Endothelial cell of umbilical vein (primary cell): Measurements from ENCODE around the gene WDR26. TPM values are rescaled to one million over a fixed set of nuclear protein-coding genes. Genes with fewer than 3 reads are reported as not detected.

Experiments
- BruUV-seq: library from RNA; stranded (reverse); fragments of 400-500 nt; replicated peaks from 2 replicates; lab custom pipeline; 2021; lab: Mats Ljungman, UMichigan
- CTCF ChIA-PET: fragments of 300-600, 350-600 bp; sonication (Branson Sonifier 250); formaldehyde crosslinking; loops from one replicate; lab custom pipeline; 2021; ENCODE audit warnings: antibody characterized with exemption, inconsistent platforms; lab: Charles Lee
- POLR2A ChIA-PET: fragments of 300-600, 350-600 bp; sonication (Branson Sonifier 250); formaldehyde crosslinking; loops from one replicate; lab custom pipeline; 2021; ENCODE audit warnings: antibody characterized with exemption, inconsistent platforms; lab: Charles Lee
- DNase-seq: peaks from one replicate; pipeline ENCODE4 v3.0.0-alpha.2; 2011; ENCODE audit warnings: low read depth, low spot score
- FAIRE-seq: peaks from 2 replicates; lab custom pipeline; 2011; peaks lifted over from hg19 to GRCh38; lab: Jason Lieb, UNC
- H2AFZ ChIP-seq: 2 replicates; pipeline ENCODE4 v1.6.0; 2012; ENCODE audit warnings: low read depth, low read length, control low read depth, inconsistent platforms
- H3K27ac ChIP-seq: 2 replicates; pipeline ENCODE4 v1.5.1; 2011; ENCODE audit warnings: low read depth, mild to moderate bottlenecking, control low read depth, low read length, moderate library complexity; ENCODE audit not compliant: insufficient read depth
- H3K27me3 ChIP-seq, 2 experiments: 2 replicates each; pipeline versions ENCODE4 v1.6.0 to v1.6.1; 2011; ENCODE audit warnings: low read length in 2 of 2, mixed read lengths in 1 of 2; ENCODE audit not compliant: control insufficient read depth in 2 of 2, insufficient read depth in 2 of 2
- H3K36me3 ChIP-seq, 2 experiments: 2 replicates in 1 of 2; 3 replicates in 1 of 2; pipeline ENCODE4 v1.5.1; 2011; ENCODE audit warnings: low read length in 2 of 2, mild to moderate bottlenecking in 1 of 2, moderate library complexity in 1 of 2; ENCODE audit not compliant: control insufficient read depth in 2 of 2, insufficient read depth in 2 of 2; ENCODE audit errors: extremely low read depth in 1 of 2
- H3K4me1 ChIP-seq: 3 replicates; pipeline ENCODE4 v1.5.1; 2011; ENCODE audit warnings: mild to moderate bottlenecking, low read length; ENCODE audit not compliant: control insufficient read depth, insufficient read depth; ENCODE audit errors: extremely low read depth
- H3K4me2 ChIP-seq: 2 replicates; pipeline ENCODE4 v1.6.1; 2011; ENCODE audit warnings: low read length, control low read depth, mixed read lengths; ENCODE audit not compliant: insufficient read depth
- H3K4me3 ChIP-seq, 3 experiments: fragments of 200-600 bp in 1 of 3; sonication (generic), shearing (Covaris generic) in 1 of 3; replicated peaks in 1 of 3; 2 replicates each; pipeline ENCODE4 v1.5.1; 2011 to 2016; ENCODE audit warnings: control low read depth in 3 of 3, low read length in 3 of 3, mild to moderate bottlenecking in 2 of 3, inconsistent platforms in 1 of 3, low read depth in 1 of 3, moderate library complexity in 1 of 3; ENCODE audit not compliant: insufficient read depth in 1 of 3
- H3K79me2 ChIP-seq: 2 replicates; pipeline ENCODE4 v1.6.0; 2012; ENCODE audit warnings: low read length, inconsistent platforms; ENCODE audit not compliant: control insufficient read depth, insufficient read depth
- H3K9ac ChIP-seq: replicated peaks from 2 replicates; pipeline ENCODE3; 2011; ENCODE audit warnings: low read length, control low read depth; ENCODE audit not compliant: insufficient read depth; ENCODE audit errors: extremely low read depth
- H3K9me1 ChIP-seq: replicated peaks from 3 replicates; pipeline ENCODE4 v1.6.0; 2011; ENCODE audit warnings: mild to moderate bottlenecking, low read length; ENCODE audit not compliant: control insufficient read depth, insufficient read depth; ENCODE audit errors: extremely low read depth
- H3K9me3 ChIP-seq: replicated peaks from 2 replicates; pipeline ENCODE4 v1.5.1; 2012; ENCODE audit warnings: low read length, inconsistent platforms; ENCODE audit not compliant: control insufficient read depth, insufficient read depth
- H4K20me1 ChIP-seq: replicated peaks from 2 replicates; pipeline ENCODE3; 2011; ENCODE audit warnings: mild to moderate bottlenecking, low read length; ENCODE audit not compliant: control insufficient read depth, insufficient read depth; ENCODE audit errors: extremely low read depth
- EZH2 ChIP-seq: IDR thresholded peaks from 2 replicates; pipeline ENCODE4 v1.6.1; 2012; ENCODE audit warnings: borderline replicate concordance, low read depth, mild to moderate bottlenecking, moderate library complexity, low read length, inconsistent platforms; ENCODE audit not compliant: severe bottlenecking
- FOS ChIP-seq: IDR thresholded peaks from 2 replicates; pipeline ENCODE4 v1.6.1; 2011; ENCODE audit warnings: mild to moderate bottlenecking, low read length, moderate library complexity, borderline replicate concordance; ENCODE audit not compliant: insufficient read depth
- GATA2 ChIP-seq: IDR thresholded peaks from 2 replicates; pipeline ENCODE4 v1.7.0; 2011; ENCODE audit warnings: low read depth, mild to moderate bottlenecking, moderate library complexity, mixed read lengths, low read length; ENCODE audit not compliant: insufficient read length, insufficient read depth
- JUN ChIP-seq: IDR thresholded peaks from 2 replicates; pipeline ENCODE4 v1.6.1; 2011; ENCODE audit warnings: borderline replicate concordance, low read depth; ENCODE audit not compliant: insufficient read length, insufficient read depth
- MYC ChIP-seq: IDR thresholded peaks from one replicate; pipeline ENCODE4 v1.6.1; 2011; ENCODE audit warnings: mild to moderate bottlenecking, low read depth, low read length
- POLR2A ChIP-seq: IDR thresholded peaks from 2 replicates; pipeline ENCODE4 v1.6.1; 2012; ENCODE audit warnings: low read depth, mild to moderate bottlenecking, control low read depth, low read length
- POLR2AphosphoS5 ChIP-seq: IDR thresholded peaks from 2 replicates; pipeline ENCODE4 v1.6.1; 2012; ENCODE audit warnings: low read depth, mild to moderate bottlenecking, control low read depth, low read length, moderate library complexity; ENCODE audit not compliant: insufficient read depth
- dilution Hi-C: fragments of 300-500 bp; cut with MboI; formaldehyde crosslinking; loops from one replicate; pipeline ENCODE4 v1.15.0; 2019; ENCODE audit warnings: low sequenced_read_pairs; ENCODE audit not compliant: extremely low pct_ligation_motif_present
- intact Hi-C: fragments of 100-400 bp; cut with micrococcal nuclease; formaldehyde crosslinking; loops from one replicate; pipeline ENCODE4 v1.10.0; 2022
- polyA plus RNA-seq, 4 experiments: library from polyadenylated mRNA; depleted of rRNA in 3 of 4; stranded (reverse) in 3 of 4; unstranded in 1 of 4; fragments of >200 nt; gene quantifications; 2 replicates each; pipeline versions ENCODE4 v1.2.1 to v1.2.3, GENCODE V29; 2011 to 2012; ENCODE audit warnings: missing spikeins in 1 of 4
- total RNA-seq: library from RNA; stranded (reverse); gene quantifications from 2 replicates; pipeline ENCODE4 v1.2.3, GENCODE V29; 2021
- TF ChIP-seq, protein P1 (sequence below): IDR thresholded peaks from 2 replicates; pipeline ENCODE4 v1.6.1; 2011; ENCODE audit not compliant: insufficient read depth, insufficient read length
- TF ChIP-seq, protein P2 (sequence below), 2 donors: IDR thresholded peaks; 1 replicate in 1 of 2; 2 replicates in 1 of 2; pipeline ENCODE4 v1.5.1; 2011; ENCODE audit warnings: low read length in 2 of 2, mild to moderate bottlenecking in 2 of 2, moderate library complexity in 2 of 2, control low read depth in 1 of 2, inconsistent platforms in 1 of 2, low read depth in 1 of 2; ENCODE audit not compliant: insufficient read depth in 1 of 2; ENCODE audit errors: extremely low read depth in 1 of 2

Gene WDR26
- total and polyA plus RNA-seq, 2 donors (not counting 3 experiments of a cell fraction or from before 2014, with no cell fraction given): 26.7 to 92.4 TPM

DNA sequence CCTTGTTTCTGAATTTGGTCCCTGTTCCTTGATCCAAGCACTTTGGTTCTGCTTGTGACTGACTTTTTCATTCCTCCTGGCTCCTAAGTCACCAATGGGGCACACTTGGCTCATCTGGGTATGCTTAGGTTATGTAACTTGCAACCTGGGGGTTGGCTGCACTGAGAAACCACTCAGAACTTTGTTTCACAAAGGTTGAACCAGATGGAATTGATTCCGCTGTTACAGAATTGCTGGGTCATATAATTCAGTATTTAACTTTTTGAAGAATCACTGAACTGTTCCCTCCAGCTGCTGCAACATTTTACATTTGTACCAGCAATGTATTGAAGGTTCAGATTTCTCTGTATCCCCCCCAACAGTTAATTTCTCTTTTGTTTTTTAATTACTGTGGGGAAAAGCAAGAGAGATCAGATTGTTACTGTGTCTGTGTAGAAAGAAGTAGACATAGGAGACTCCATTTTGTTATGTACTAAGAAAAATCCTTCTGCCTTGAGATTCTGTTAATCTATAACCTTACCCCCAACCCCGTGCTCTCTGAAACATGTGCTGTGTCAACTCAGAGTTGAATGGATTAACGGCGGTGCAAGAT, 95.1 kb downstream of the WDR26 start:
- dilution Hi-C loops: no loop called here
- Histone ChIP-seq H3K36me3 (no peaks in the 10 kb centered on the region), H4K20me1 (no peaks in the 10 kb centered on the region), H3K9me1 (no peaks in the 10 kb centered on the region), H2AFZ (no peak overlapping the region), H3K4me1 (peaks cover 2% of the 10 kb centered on the region), H3K27ac (no peak overlapping the region), H3K79me2 (no peaks in the 10 kb centered on the region), H3K4me3 (no peak overlapping the region), H3K27me3 (peaks cover 0 to 5% of the 10 kb centered on the region in 2 experiments), H3K9me3 (peaks cover 2% of the 10 kb centered on the region), H3K4me2 (no peak overlapping the region), H3K9ac (no peak overlapping the region)
- POLR2A ChIA-PET: no interaction called here
- BruUV-seq: no TSS peak
- intact Hi-C loops: no loop called here
- DNase-seq (no peak), FAIRE-seq (no peak)
- CTCF ChIA-PET: no interaction called here
- TF ChIP-seq, protein P1, sequence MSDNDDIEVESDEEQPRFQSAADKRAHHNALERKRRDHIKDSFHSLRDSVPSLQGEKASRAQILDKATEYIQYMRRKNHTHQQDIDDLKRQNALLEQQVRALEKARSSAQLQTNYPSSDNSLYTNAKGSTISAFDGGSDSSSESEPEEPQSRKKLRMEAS: no peak
- TF ChIP-seq JUN: no peak
- no peak for TF ChIP-seq EZH2
- TF ChIP-seq POLR2A: no peak
- TF ChIP-seq MYC: no peak
- TF ChIP-seq, protein P2, sequence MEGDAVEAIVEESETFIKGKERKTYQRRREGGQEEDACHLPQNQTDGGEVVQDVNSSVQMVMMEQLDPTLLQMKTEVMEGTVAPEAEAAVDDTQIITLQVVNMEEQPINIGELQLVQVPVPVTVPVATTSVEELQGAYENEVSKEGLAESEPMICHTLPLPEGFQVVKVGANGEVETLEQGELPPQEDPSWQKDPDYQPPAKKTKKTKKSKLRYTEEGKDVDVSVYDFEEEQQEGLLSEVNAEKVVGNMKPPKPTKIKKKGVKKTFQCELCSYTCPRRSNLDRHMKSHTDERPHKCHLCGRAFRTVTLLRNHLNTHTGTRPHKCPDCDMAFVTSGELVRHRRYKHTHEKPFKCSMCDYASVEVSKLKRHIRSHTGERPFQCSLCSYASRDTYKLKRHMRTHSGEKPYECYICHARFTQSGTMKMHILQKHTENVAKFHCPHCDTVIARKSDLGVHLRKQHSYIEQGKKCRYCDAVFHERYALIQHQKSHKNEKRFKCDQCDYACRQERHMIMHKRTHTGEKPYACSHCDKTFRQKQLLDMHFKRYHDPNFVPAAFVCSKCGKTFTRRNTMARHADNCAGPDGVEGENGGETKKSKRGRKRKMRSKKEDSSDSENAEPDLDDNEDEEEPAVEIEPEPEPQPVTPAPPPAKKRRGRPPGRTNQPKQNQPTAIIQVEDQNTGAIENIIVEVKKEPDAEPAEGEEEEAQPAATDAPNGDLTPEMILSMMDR (IDR thresholded peaks at IDR 0.05; ENCODE audit: extremely low read depth in 1 of 2, insufficient read depth in 1 of 2, low read depth in 1 of 2, low read length in 2 of 2): no peak
- TF ChIP-seq FOS: no peak
- TF ChIP-seq GATA2: no peak
- TF ChIP-seq POLR2AphosphoS5: no peak
